ENCODE measurements around the gene EIF4H. TPM values are rescaled to one million over a fixed set of nuclear protein-coding genes. Genes with fewer than 3 reads are reported as not detected.
A peak's percentile ranks its signal among the peaks of the same experiment; 100 is the strongest.

Gene EIF4H
- total and polyA plus RNA-seq, 2 donors (not counting 1 experiment from before 2014, with no cell fraction given), result 127 to 199 TPM

- H3K9me3 Mint-ChIP-seq (ENCODE audit: insufficient read depth), result no peaks in the 10 kb centered on the region
- Histone ChIP-seq H3K79me2 (ENCODE audit: control insufficient read depth, insufficient read depth, low read length) (peaks cover 6% of the 10 kb centered on the region), H2AFZ (ENCODE audit: insufficient read depth, low read depth, low read length, poor library complexity, severe bottlenecking) (peak overlapping the region; percentile 36), H3K9ac (ENCODE audit: low read length) (no peak overlapping the region), H3K4me3 (ENCODE audit: control extremely low read depth in 1 of 5, extremely low read depth in 1 of 5, insufficient read depth in 1 of 5, low read depth in 2 of 5, low read length in 4 of 5) (no peak overlapping the region), H3K4me2 (replicated peaks; ENCODE audit: low read depth, low read length, poor library complexity, severe bottlenecking) (peak overlapping the region; percentile 48), H3K36me3 (replicated peaks in 1 of 2; ENCODE audit: control extremely low read depth in 1 of 2, control insufficient read depth in 1 of 2, extremely low read depth in 1 of 2, insufficient read depth in 2 of 2, low read length in 1 of 2) (peaks cover 3 to 44% of the 10 kb centered on the region in 2 experiments), H3K9me3 (ENCODE audit: control extremely low read depth in 1 of 3, control insufficient read depth in 2 of 3, insufficient read depth in 1 of 3, low read length in 2 of 3) (peaks cover 0 to 8% (median 0%) of the 10 kb centered on the region in 3 donors), H3K27ac (ENCODE audit: low read length in 2 of 2) (peak overlapping the region; percentile 83 to 92), H3K4me1 (ENCODE audit: control insufficient read depth in 2 of 2, insufficient read depth in 2 of 2, low read length in 2 of 2) (peaks cover 59 to 83% of the 10 kb centered on the region in 2 donors), H4K20me1 (ENCODE audit: control insufficient read depth, insufficient read depth, low read length, poor library complexity, severe bottlenecking) (no peaks in the 10 kb centered on the region), H3K27me3 (replicated peaks in 1 of 4; ENCODE audit: control extremely low read depth in 1 of 4, control insufficient read depth in 3 of 4, insufficient read depth in 4 of 4, low read length in 3 of 4) (no peaks in the 10 kb centered on the region)
- intact Hi-C loops (cut with micrococcal nuclease), result loop anchor here (1.0 to 5.0 kb wide), 3 partner anchors 10 to 36 kb away; partner anchors contain the start of gene RFC2
- ChIA-PET CTCF (interaction anchor here (0.7 to 5.4 kb wide), 7 partner anchors 11 to 277 kb away, joined by 3 to 55 read pairs (median 4); no protein-coding TSS in a partner anchor), POLR2A (interaction anchor here (0.6 to 4.0 kb wide), 8 partner anchors 10 to 44 kb away, joined by 3 to 19 read pairs (median 5); partner anchors contain the start of gene LAT2)
- 24% methylated on average over 12 of the region's 12 CpGs for WGBS (ENCODE audit: insufficient coverage)
- H3K4me3 Mint-ChIP-seq, result peak overlapping the region; percentile 79
- DNase-seq, result peak; percentile 92
- H3K27ac Mint-ChIP-seq, result peak overlapping the region; percentile 97
- peak; percentile 84 for ATAC-seq (ENCODE audit: low read depth)
- TF ChIP-seq CTCF (IDR thresholded peaks at IDR 0.05) (no peak), EZH2 (IDR thresholded peaks at IDR 0.05; ENCODE audit: borderline replicate concordance, insufficient read depth, low read depth, low read length, poor library complexity, severe bottlenecking) (no peak)
- no peaks in the 10 kb centered on the region for H3K27me3 Mint-ChIP-seq
- peaks cover 59% of the 10 kb centered on the region for H3K4me1 Mint-ChIP-seq
Observed at GRCh38 chr7:74231232-74231590, 57.1 kb downstream of the EIF4H start.

GRCh38 chr7:74233655-74234285 lies 59.6 kb downstream of the EIF4H start:
- DNase-seq (no peak), ATAC-seq (ENCODE audit: low read depth) (no peak)
- H3K36me3 ChIP-seq (replicated peaks in 1 of 2; ENCODE audit: control extremely low read depth in 1 of 2, control insufficient read depth in 1 of 2, extremely low read depth in 1 of 2, insufficient read depth in 2 of 2, low read length in 1 of 2), result peaks cover 8 to 58% of the 10 kb centered on the region in 2 experiments
- H3K27me3 ChIP-seq (replicated peaks in 1 of 4; ENCODE audit: control extremely low read depth in 1 of 4, control insufficient read depth in 3 of 4, insufficient read depth in 4 of 4, low read length in 3 of 4), result no peaks in the 10 kb centered on the region
- H3K4me2 ChIP-seq (replicated peaks; ENCODE audit: low read depth, low read length, poor library complexity, severe bottlenecking), result no peak overlapping the region
- H3K9ac ChIP-seq (ENCODE audit: low read length), result no peak overlapping the region
- H3K9me3 ChIP-seq (ENCODE audit: control extremely low read depth in 1 of 3, control insufficient read depth in 2 of 3, insufficient read depth in 1 of 3, low read length in 2 of 3), result peaks cover 0 to 8% (median 0%) of the 10 kb centered on the region in 3 donors
- Mint-ChIP-seq H3K27ac (peak overlapping the region; percentile 83), H3K9me3 (ENCODE audit: insufficient read depth) (no peaks in the 10 kb centered on the region), H3K4me1 (peaks cover 52% of the 10 kb centered on the region), H3K4me3 (no peak overlapping the region), H3K27me3 (no peaks in the 10 kb centered on the region)
- intact Hi-C loops (cut with micrococcal nuclease), result loop anchor here (5.0 kb wide), 1 partner anchor 34 kb away; no protein-coding TSS in a partner anchor
- WGBS (ENCODE audit: insufficient coverage), result 93% methylated on average over 8 of the region's 13 CpGs
- CTCF ChIA-PET, result interaction anchor here (5.4 kb wide), 1 partner anchor 27 kb away, joined by 55 read pairs; no protein-coding TSS in a partner anchor
- no peak overlapping the region for H2AFZ ChIP-seq (ENCODE audit: insufficient read depth, low read depth, low read length, poor library complexity, severe bottlenecking)
- TF ChIP-seq EZH2 (IDR thresholded peaks at IDR 0.05; ENCODE audit: borderline replicate concordance, insufficient read depth, low read depth, low read length, poor library complexity, severe bottlenecking), result no peak
- TF ChIP-seq CTCF (IDR thresholded peaks at IDR 0.05), result no peak
- H3K4me3 ChIP-seq (ENCODE audit: control extremely low read depth in 1 of 5, extremely low read depth in 1 of 5, insufficient read depth in 1 of 5, low read depth in 2 of 5, low read length in 4 of 5), result no peak overlapping the region
- POLR2A ChIA-PET, result no interaction called here
- H3K4me1 ChIP-seq (ENCODE audit: control insufficient read depth in 2 of 2, insufficient read depth in 2 of 2, low read length in 2 of 2), result peaks cover 49 to 68% of the 10 kb centered on the region in 2 donors
- peaks cover 15% of the 10 kb centered on the region for H3K79me2 ChIP-seq (ENCODE audit: control insufficient read depth, insufficient read depth, low read length)
- peak overlapping the region in 1 of 2 donors; percentile 39 for H3K27ac ChIP-seq (ENCODE audit: low read length in 2 of 2)
- H4K20me1 ChIP-seq (ENCODE audit: control insufficient read depth, insufficient read depth, low read length, poor library complexity, severe bottlenecking), result no peaks in the 10 kb centered on the region

Data from B cell (primary cell).